ENCODE data around the gene TRRAP.

DNA sequence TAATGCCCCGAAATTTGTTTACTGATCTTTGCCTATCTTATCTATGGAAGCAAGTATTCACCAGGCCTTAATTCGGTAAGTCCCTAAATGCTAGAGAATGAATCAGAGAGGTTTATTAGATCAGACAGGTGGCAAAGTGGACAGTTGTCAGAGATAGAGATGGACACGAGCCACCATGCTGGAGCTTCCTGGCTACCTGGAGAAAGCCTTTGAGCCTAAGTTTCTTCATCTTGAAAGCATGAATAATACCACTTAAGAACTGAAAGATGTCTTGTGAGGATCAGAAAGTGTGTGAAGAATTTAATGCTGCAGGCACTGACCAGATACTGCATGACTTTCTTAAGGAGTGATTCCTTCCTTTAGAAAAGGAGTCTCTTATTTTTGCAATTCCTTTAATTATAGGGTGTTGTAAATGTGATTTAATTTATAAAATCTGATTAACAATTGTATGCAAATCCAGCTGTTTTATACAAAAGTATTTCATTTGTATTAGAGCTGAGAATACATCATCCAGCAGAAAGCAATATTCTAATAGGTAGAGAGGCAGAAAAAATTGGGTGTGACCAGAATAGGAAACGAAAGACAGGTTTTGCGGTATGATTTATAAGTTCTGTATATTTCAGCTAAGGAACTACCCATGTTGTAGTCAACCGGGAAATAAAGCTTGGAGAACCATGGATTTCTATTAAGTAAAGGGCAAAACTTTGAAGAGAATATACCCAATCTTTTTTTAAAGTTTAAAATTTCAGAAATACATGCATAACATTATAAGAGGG lies 182.9 kb downstream of the TRRAP start:
- TF ChIP-seq EZH2 (IDR thresholded peaks at IDR 0.05; ENCODE audit: low read length): no peak
- TF ChIP-seq, protein P1, sequence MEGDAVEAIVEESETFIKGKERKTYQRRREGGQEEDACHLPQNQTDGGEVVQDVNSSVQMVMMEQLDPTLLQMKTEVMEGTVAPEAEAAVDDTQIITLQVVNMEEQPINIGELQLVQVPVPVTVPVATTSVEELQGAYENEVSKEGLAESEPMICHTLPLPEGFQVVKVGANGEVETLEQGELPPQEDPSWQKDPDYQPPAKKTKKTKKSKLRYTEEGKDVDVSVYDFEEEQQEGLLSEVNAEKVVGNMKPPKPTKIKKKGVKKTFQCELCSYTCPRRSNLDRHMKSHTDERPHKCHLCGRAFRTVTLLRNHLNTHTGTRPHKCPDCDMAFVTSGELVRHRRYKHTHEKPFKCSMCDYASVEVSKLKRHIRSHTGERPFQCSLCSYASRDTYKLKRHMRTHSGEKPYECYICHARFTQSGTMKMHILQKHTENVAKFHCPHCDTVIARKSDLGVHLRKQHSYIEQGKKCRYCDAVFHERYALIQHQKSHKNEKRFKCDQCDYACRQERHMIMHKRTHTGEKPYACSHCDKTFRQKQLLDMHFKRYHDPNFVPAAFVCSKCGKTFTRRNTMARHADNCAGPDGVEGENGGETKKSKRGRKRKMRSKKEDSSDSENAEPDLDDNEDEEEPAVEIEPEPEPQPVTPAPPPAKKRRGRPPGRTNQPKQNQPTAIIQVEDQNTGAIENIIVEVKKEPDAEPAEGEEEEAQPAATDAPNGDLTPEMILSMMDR (optimal IDR thresholded peaks at IDR 0.05 in 1 of 3, IDR thresholded peaks at IDR 0.05 in 1 of 3, conservative IDR thresholded peaks at IDR 0.05 in 1 of 3; ENCODE audit: extremely low read depth in 1 of 3, insufficient read depth in 2 of 3, low read length in 3 of 3): no peak
